ENCODE results near the gene VANGL2. TPM values are rescaled to one million over a fixed set of nuclear protein-coding genes. Genes with fewer than 3 reads are reported as not detected.

VANGL2 gene
- total and polyA plus RNA-seq, 2 of the 8 experiments (the other 6 are each of a cell fraction or from before 2014, with no cell fraction given), result 62.5 to 118 TPM

DNA sequence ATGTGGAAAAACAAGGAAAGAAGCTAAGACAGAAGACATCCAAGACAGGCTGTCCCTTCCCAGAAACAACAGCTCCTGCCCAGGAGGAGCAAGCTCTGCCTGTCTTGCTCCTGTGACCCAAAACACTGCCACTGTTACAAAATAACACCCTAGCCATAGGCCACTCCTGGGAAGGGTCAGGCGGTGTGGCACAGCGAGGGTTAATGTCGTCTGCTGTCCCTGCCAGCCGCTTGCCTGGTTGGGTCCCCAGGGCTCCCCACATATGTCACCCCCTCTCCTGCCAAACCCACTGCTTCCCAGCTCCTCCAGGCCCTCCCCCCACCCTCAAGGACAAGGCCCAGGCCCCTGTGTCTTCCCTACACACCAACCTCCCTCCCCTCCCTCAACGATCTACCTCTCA is 37.4 kb upstream of the VANGL2 start:
- Histone ChIP-seq H3K27ac (ENCODE audit: low read depth, low read length) (no peak overlapping the region), H3K9ac (replicated peaks in 1 of 4; ENCODE audit: extremely low read depth in 1 of 4, low read depth in 3 of 4, low read length in 3 of 4) (no peak overlapping the region), H4K8ac (ENCODE audit: extremely low read depth, insufficient read depth, low read length) (no peak overlapping the region; the same call in 1 of the 2 replicates), H3K56ac (replicated peaks; ENCODE audit: insufficient read length, low read depth, low read length) (no peak overlapping the region), H3K36me3 (ENCODE audit: control insufficient read depth in 2 of 4, insufficient read depth in 4 of 4, low read length in 3 of 4) (peaks cover 2 to 8% (median 6%) of the 10 kb centered on the region in 4 experiments; a peak in 6 of 8 replicates), H2BK20ac (ENCODE audit: low read length) (0 out of 2 replicates have a peak overlapping the region, but pooled peaks have one; percentile 73), H4K20me1 (replicated peaks in 1 of 2; ENCODE audit: control insufficient read depth in 1 of 2, insufficient read depth in 2 of 2, low read length in 2 of 2) (no peaks in the 10 kb centered on the region), H3K79me2 (ENCODE audit: control insufficient read depth in 1 of 2, insufficient read depth in 2 of 2, low read length in 2 of 2) (no peaks in the 10 kb centered on the region), H4K91ac (replicated peaks; ENCODE audit: insufficient read length, low read length) (peak overlapping the region; percentile 67), H3K27me3 (replicated peaks in 1 of 4; ENCODE audit: control insufficient read depth in 3 of 4, extremely low read depth in 1 of 4, insufficient read depth in 3 of 4, low read length in 3 of 4) (no peaks in the 10 kb centered on the region), H3K4ac (replicated peaks; ENCODE audit: insufficient read length, low read depth, low read length) (peak overlapping the region; percentile 83), H2BK120ac (replicated peaks; ENCODE audit: low read depth, low read length) (peak overlapping the region; percentile 18), H3K4me1 (replicated peaks in 1 of 4; ENCODE audit: control insufficient read depth in 3 of 4, insufficient read depth in 4 of 4, low read length in 3 of 4) (peaks cover 3 to 8% (median 4%) of the 10 kb centered on the region in 4 experiments; a peak in 6 of 7 replicates), H3K4me2 (ENCODE audit: insufficient read depth in 1 of 2, low read depth in 2 of 2, low read length in 2 of 2) (no peak overlapping the region), H4K5ac (ENCODE audit: insufficient read length, low read depth, low read length) (peak overlapping the region; percentile 59), H2AFZ (ENCODE audit: low read length) (no peak overlapping the region), H3K79me1 (ENCODE audit: low read depth, low read length) (no peaks in the 10 kb centered on the region), H3K23ac (ENCODE audit: insufficient read length) (no peak overlapping the region), H3K14ac (ENCODE audit: insufficient read length) (no peak overlapping the region), H2AK5ac (ENCODE audit: low read depth, low read length) (no peak overlapping the region; the same call in 1 of the 2 replicates), H2BK15ac (ENCODE audit: low read length) (no peak overlapping the region; the same call in 1 of the 2 replicates), H2BK12ac (ENCODE audit: low read depth, low read length) (peak overlapping the region; percentile 97), H3K4me3 (ENCODE audit: extremely low read depth in 1 of 4, insufficient read depth in 2 of 4, low read depth in 3 of 4, low read length in 4 of 4) (no peak overlapping the region), H2BK5ac (ENCODE audit: low read depth, low read length) (peak overlapping the region; percentile 95; the same call in 1 of the 2 replicates), H3K9me3 (ENCODE audit: insufficient read depth in 2 of 2, low read depth in 1 of 2, low read length in 1 of 2) (no peaks in the 10 kb centered on the region), H3K23me2 (ENCODE audit: low read depth, low read length) (0 out of 2 replicates have a peak, but pooled peaks cover 1% of the 10 kb centered on the region), H3K18ac (ENCODE audit: extremely low read depth, low read length) (peak overlapping the region; percentile 33; the same call in 1 of the 2 replicates)
- 83% methylated on average over 5 of the region's 5 CpGs; no CpG with 5 or more reads in 1 of the 2 experiments for WGBS, 2 experiments (ENCODE audit: extremely low coverage in 1 of 2, insufficient coverage in 1 of 2, insufficient read length in 1 of 2, insufficient replicate concordance in 2 of 2, low coverage in 1 of 2, low lambda C conversion rate in 2 of 2, missing lambda C conversion rate in 1 of 2)
- CTCF ChIA-PET (ENCODE audit: partially characterized antibody), result interaction anchor here (0.5 to 26.0 kb wide), 11 partner anchors 10 to 109 kb away, joined by 3 to 683 read pairs (median 4); no protein-coding TSS in a partner anchor
- DNase-seq (ENCODE audit: low read depth in 1 of 2, low spot score in 2 of 2) (no peak), FAIRE-seq (no peak)
- POLR2A ChIA-PET (ENCODE audit: partially characterized antibody), result interaction anchor here (0.6 to 17.2 kb wide), 13 partner anchors 11 to 318 kb away, joined by 3 to 244 read pairs (median 5); partner anchors contain the start of genes DCAF8, PEX19 and VANGL2
- no peak for TF ChIP-seq PHF8 (conservative IDR thresholded peaks at IDR 0.05; ENCODE audit: low read depth, low read length)
